BJ (cell line): ENCODE data around the gene NUDT15. TPM values are rescaled to one million over a fixed set of nuclear protein-coding genes. Genes with fewer than 3 reads are reported as not detected.
"Not testable (repeated sequence)": the region's sequence is repeated elsewhere in the genome, so short reads cannot be mapped to it uniquely, and the experiment has no call there.

Experiments used
- CTCF ChIA-PET: fragments of 350-600 bp; formaldehyde crosslinking; extraction: SDS; loops from one replicate; lab custom pipeline; 2021; ENCODE audit warnings: antibody characterized with exemption, inconsistent platforms; lab: Yijun Ruan, JAX
- POLR2A ChIA-PET: fragments of 300-600 bp; sonication (Branson Sonifier 250); formaldehyde crosslinking; extraction: SDS; loops from one replicate; lab custom pipeline; 2021; ENCODE audit warnings: antibody characterized with exemption; lab: Charles Lee
- DNase-seq: peaks from one replicate; pipeline ENCODE4 v3.0.0-alpha.2; 2011; ENCODE audit warnings: low read depth
- H3K27me3 ChIP-seq: 2 replicates; pipeline ENCODE4 v1.6.0; 2011; ENCODE audit warnings: low read length; ENCODE audit not compliant: control insufficient read depth, insufficient read depth
- H3K36me3 ChIP-seq: 2 replicates; pipeline ENCODE4 v1.5.1; 2011; ENCODE audit warnings: low read length; ENCODE audit not compliant: control insufficient read depth, insufficient read depth
- H3K4me3 ChIP-seq: 2 replicates; pipeline ENCODE4 v1.5.1; 2011; ENCODE audit warnings: low read depth, mild to moderate bottlenecking, control low read depth, low read length
- CTCF ChIP-seq: IDR thresholded peaks from 2 replicates; pipeline ENCODE4 v1.5.1; 2011; ENCODE audit warnings: low read depth, mild to moderate bottlenecking, control low read depth, inconsistent platforms, low read length, moderate library complexity; ENCODE audit not compliant: insufficient read depth
- polyA plus RNA-seq: library from polyadenylated mRNA; depleted of rRNA; stranded (reverse); fragments of >200 nt; gene quantifications from 2 replicates; pipeline ENCODE4 v1.2.3, GENCODE V29; 2011

Gene NUDT15
- polyA plus RNA-seq, 1 experiment, result 8.2 TPM

- CTCF ChIA-PET, result interaction anchor here (0.6 kb wide), 2 partner anchors 119 to 288 kb away, joined by 3 read pairs; no protein-coding TSS in a partner anchor
- no peak for DNase-seq
- no peaks in the 10 kb centered on the region for H3K36me3 ChIP-seq
- TF ChIP-seq CTCF, result no peak
- no peaks in the 10 kb centered on the region for H3K27me3 ChIP-seq
- POLR2A ChIA-PET, result no interaction called here
- H3K4me3 ChIP-seq, result peak overlapping the region; percentile 73
These were observed 37.6 kb upstream of the NUDT15 start for GRCh38 chr13:47999973-48000372.

GRCh38 chr13:48000559-48001113 lies 36.9 kb upstream of the NUDT15 start:
- no peak for TF ChIP-seq CTCF
- DNase-seq, result no peak
- POLR2A ChIA-PET, result no interaction called here
- CTCF ChIA-PET, result interaction anchor here (0.6 to 1.0 kb wide), 3 partner anchors 38 to 1347 kb away, joined by 3 read pairs; no protein-coding TSS in a partner anchor
- Histone ChIP-seq H3K4me3 (peak overlapping the region; percentile 73), H3K36me3 (no peaks in the 10 kb centered on the region), H3K27me3 (no peaks in the 10 kb centered on the region)

- POLR2A ChIA-PET, result no interaction called here
- no peak for TF ChIP-seq CTCF
- Histone ChIP-seq H3K4me3 (peak within 1 kb of the TSS; percentile 73), H3K36me3 (no peaks in the 10 kb centered on the region), H3K27me3 (no peaks in the 10 kb centered on the region)
- no peak for DNase-seq
- CTCF ChIA-PET, result interaction anchor here (0.5 to 1.0 kb wide), 2 partner anchors 37 to 1179 kb away, joined by 3 to 4 read pairs; no protein-coding TSS in a partner anchor
These were observed 36.2 kb upstream of the NUDT15 start, which contains the start of gene SUCLA2 for GRCh38 chr13:48001114-48001881. TSS of gene SUCLA2 (minus strand) at chr13:48001273. CDS start at chr13:48001269, 4 bp downstream.

- DNase-seq, H3K4me3 ChIP-seq, POLR2A ChIA-PET, H3K36me3 ChIP-seq, H3K27me3 ChIP-seq: not testable (repeated sequence)
- CTCF ChIA-PET, result interaction anchor here (0.5 to 0.6 kb wide), 2 partner anchors 770 to 1180 kb away, joined by 3 to 4 read pairs; no protein-coding TSS in a partner anchor
These were observed 35.5 kb upstream of the NUDT15 start for GRCh38 chr13:48001999-48002398.

GRCh38 chr13:48004201-48004600 lies 33.3 kb upstream of the NUDT15 start:
- TF ChIP-seq CTCF, result no peak
- POLR2A ChIA-PET, result no interaction called here
- CTCF ChIA-PET, result interaction anchor here (0.6 kb wide), 1 partner anchor 326 kb away, joined by 3 read pairs; no protein-coding TSS in a partner anchor
- Histone ChIP-seq H3K36me3 (no peaks in the 10 kb centered on the region), H3K27me3 (no peaks in the 10 kb centered on the region), H3K4me3 (no peak overlapping the region)
- DNase-seq, result no peak
